WI38 (cell line): ENCODE results near the gene CD38.
"Not testable (repeated sequence)": the region's sequence is repeated elsewhere in the genome, so short reads cannot be mapped to it uniquely, and the experiment has no call there.

Source experiments
- H3K4me3 ChIP-seq: 2 replicates; pipeline ENCODE4 v1.5.1; 2011; ENCODE audit warnings: low read depth, mild to moderate bottlenecking, control low read depth, low read length
- TF ChIP-seq, protein P1 (sequence below): IDR thresholded peaks from 2 replicates; pipeline ENCODE4 v1.5.1; 2012; ENCODE audit warnings: low read depth, mild to moderate bottlenecking, control low read depth, low read length

The CD38 gene

DNA sequence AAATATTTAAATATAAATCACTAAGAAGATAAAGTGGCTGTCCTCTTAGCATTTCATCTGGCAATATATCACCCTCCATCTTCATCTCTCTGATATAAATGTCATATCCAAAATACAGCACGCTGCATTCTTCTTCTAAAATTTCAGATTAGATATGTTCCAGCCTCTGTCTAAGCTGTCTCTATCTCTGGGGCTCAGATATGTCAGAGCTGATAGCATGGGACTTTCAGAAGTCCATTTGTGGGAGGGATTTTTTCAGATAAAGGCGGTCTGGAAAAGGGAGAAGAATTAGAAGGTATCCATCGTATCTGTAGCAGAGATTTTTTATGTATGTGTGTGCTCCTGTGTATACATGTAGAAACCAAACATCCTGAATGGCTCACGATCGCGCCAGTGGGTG lies 25.0 kb upstream of the CD38 start:
- TF ChIP-seq, protein P1, sequence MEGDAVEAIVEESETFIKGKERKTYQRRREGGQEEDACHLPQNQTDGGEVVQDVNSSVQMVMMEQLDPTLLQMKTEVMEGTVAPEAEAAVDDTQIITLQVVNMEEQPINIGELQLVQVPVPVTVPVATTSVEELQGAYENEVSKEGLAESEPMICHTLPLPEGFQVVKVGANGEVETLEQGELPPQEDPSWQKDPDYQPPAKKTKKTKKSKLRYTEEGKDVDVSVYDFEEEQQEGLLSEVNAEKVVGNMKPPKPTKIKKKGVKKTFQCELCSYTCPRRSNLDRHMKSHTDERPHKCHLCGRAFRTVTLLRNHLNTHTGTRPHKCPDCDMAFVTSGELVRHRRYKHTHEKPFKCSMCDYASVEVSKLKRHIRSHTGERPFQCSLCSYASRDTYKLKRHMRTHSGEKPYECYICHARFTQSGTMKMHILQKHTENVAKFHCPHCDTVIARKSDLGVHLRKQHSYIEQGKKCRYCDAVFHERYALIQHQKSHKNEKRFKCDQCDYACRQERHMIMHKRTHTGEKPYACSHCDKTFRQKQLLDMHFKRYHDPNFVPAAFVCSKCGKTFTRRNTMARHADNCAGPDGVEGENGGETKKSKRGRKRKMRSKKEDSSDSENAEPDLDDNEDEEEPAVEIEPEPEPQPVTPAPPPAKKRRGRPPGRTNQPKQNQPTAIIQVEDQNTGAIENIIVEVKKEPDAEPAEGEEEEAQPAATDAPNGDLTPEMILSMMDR = no peak
- H3K4me3 ChIP-seq = no peak overlapping the region

GRCh38 chr4:15753786-15754185 lies 24.3 kb upstream of the CD38 start:
- TF ChIP-seq, protein P1 = no peak
- H3K4me3 ChIP-seq = no peak overlapping the region

GRCh38 chr4:15754323-15754722 lies 23.8 kb upstream of the CD38 start:
- no peak overlapping the region for H3K4me3 ChIP-seq
- TF ChIP-seq, protein P1 = no peak

- TF ChIP-seq, protein P1 = no peak
- H3K4me3 ChIP-seq = no peak overlapping the region
Observed at GRCh38 chr4:15755321-15756155, 22.6 kb upstream of the CD38 start.

DNA sequence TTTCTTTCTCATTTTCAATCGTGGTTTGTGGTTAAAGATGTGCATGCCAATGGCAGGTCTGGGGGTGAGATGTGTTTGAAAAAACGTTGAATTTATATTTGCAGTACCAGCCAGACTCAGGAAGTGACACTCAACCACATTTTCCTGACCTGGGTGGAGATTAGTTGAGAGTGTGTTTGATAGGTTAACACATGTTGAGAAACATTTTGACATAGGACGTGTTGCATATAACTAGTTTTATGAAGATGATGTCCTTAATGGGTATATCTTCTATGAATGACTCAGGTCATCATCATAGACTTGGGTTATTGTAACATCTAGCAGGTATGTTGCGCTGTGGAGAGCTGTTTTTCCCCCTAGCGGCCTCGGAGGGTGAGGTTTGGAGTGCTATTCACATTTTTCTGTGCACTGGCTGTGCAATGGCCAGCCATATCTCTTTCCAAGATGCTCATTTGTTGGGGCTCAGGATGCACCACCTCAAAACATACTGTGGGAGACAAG lies 21.7 kb upstream of the CD38 start:
- TF ChIP-seq, protein P1 = no peak
- H3K4me3 ChIP-seq = no peak overlapping the region

GRCh38 chr4:15757054-15757453 lies 21.1 kb upstream of the CD38 start:
- TF ChIP-seq, protein P1 = no peak
- no peak overlapping the region for H3K4me3 ChIP-seq

GRCh38 chr4:15758294-15758693 lies 19.8 kb upstream of the CD38 start:
- TF ChIP-seq, protein P1 = no peak
- H3K4me3 ChIP-seq = no peak overlapping the region

DNA sequence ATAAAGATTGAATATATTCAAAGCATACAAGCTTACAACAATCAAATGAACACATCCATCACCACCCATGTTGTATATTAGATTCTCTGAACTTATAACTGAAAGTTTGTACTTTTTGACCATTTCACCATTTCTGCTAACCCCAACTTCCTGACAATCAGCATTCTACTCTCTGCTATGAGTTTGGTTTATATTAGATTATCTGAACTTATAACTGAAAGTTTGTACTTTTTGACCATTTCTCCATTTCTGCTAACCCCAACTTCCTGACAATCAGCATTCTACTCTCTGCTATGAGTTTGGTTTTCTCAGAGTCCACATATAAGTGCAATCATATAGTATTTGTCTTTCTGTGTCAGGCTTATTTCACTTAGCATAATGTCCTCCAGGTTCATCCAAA lies 15.7 kb upstream of the CD38 start:
- H3K4me3 ChIP-seq = not testable (repeated sequence)
